ENCODE results near the gene PDIA6.
A peak's percentile ranks its signal among the peaks of the same experiment; 100 is the strongest.
"Not testable (repeated sequence)": the region's sequence is repeated elsewhere in the genome, so short reads cannot be mapped to it uniquely, and the experiment has no call there.

Gene PDIA6

DNA sequence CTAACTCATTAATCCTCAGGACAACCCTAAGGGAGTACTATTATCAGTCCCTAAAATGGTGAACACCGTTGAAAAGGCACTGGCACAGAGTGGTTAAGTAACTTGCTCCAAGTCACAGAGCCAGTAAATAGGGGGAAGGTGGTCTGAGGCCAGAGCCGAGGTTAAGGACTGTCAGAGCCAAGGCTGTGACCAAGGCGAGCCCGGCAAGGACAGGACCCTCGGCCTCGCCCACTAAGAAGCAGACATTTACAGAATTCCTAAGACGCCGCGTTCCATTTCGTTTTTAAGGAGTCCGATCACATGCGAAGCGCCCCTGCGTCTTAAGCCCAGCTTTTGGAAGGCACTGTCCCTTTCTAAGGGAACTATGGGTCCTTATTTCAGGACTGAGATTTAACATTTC is 1.1 kb downstream of the PDIA6 start:
- DNase-seq (ENCODE audit: low read depth in 2 of 3, low spot score in 1 of 3) = no peak

DNA sequence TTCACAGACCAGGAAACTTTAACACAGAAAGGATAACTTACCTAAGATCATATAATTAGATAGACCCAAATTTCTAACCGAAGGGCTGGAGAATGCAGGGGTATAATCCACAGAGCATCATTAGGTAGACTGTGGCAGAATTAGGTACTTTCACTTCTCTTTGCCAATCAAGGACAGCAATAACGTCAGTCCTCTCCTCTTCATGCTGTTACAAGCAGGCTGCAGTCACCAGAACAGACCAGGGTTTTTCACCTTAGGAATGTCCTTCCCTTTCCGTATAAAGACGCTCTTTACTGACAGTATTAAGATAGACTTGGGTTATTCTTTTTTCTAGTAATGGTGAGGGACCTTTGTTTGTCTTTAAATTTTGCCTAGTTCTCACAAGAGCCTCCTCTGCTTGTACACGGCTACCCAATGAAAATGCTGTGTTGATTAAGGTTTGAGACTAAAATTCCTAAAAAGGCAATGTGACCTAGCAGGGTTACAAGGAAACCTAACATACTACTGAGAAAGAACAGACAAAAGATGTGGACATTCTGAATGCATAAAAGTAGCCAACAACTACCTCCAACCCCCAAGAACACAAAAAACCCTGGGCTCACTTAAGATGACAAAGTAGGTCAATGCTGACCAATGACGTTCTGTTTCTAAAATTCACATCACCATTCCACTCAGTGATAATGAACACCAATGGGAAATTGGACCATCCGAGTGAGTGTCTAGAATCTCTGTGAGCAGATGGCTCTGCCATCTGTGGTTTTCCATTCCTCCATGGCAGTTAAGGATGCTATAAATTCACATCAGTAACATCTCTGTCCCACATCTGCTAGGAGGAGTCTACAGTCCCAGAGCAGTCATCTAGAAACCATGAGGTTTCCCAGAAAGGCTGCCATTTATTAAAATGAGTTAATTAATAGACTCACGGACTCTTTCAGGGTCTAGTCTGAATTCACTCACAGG is 2.1 kb downstream of the PDIA6 start:
- DNase-seq (ENCODE audit: low read depth in 2 of 3, low spot score in 1 of 3) = no peak

- DNase-seq (ENCODE audit: low read depth in 2 of 3, low spot score in 1 of 3) = no peak
Measured at GRCh38 chr2:10806543-10806942, 6.0 kb downstream of the PDIA6 start.

- DNase-seq (ENCODE audit: low read depth in 2 of 3, low spot score in 1 of 3) = not testable (repeated sequence)
Measured at GRCh38 chr2:10805990-10806389, 6.6 kb downstream of the PDIA6 start.

GRCh38 chr2:10802657-10803056 is 9.9 kb downstream of the PDIA6 start:
- no peak for DNase-seq (ENCODE audit: low read depth in 2 of 3, low spot score in 1 of 3)

DNA sequence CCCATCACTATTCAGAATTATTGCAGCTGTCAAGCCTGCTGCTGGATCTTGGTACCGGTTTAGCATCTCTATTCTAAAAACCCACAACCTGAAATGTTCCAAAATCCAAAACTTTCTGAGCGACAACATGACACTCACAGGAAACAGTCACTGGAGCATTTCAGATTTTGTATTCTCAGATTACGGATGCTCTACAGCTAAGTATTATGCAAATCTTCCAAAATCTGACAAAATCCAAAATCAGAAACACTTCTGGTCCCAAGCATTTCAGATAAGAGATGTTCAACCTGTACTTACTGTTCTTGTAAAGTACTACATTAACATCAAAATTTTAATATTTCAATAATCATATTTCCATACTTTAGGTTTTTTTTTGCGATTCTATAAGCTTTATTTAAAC is 12.4 kb downstream of the PDIA6 start:
- DNase-seq (ENCODE audit: low read depth in 2 of 3, low spot score in 1 of 3) = no peak

- no peak for DNase-seq (ENCODE audit: low read depth in 2 of 3, low spot score in 1 of 3)
Measured at GRCh38 chr2:10798783-10799182, 13.8 kb downstream of the PDIA6 start.

DNA sequence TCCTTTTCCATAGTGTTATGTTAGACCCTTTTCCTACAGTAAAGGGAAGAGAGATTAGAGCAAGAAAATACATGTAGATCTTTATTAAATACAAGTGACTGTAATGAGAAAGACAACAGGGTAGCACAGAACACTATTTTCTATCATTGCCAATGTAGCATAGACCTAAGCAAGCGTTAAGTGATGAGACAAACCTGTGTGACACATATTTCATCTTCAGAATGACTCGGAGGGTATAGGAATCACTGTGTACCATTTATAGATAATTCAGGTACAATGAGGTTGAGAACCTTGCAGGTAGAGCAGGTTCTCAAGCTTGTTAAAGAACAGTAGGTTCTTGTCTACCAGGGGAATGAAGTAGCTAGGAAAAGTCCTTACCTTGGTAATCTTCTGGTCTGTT is 15.9 kb downstream of the PDIA6 start:
- DNase-seq (ENCODE audit: low read depth in 2 of 3, low spot score in 1 of 3) = no peak

- no peak for DNase-seq (ENCODE audit: low read depth in 2 of 3, low spot score in 1 of 3)
Measured at GRCh38 chr2:10795508-10796046, 17.0 kb downstream of the PDIA6 start.

DNA sequence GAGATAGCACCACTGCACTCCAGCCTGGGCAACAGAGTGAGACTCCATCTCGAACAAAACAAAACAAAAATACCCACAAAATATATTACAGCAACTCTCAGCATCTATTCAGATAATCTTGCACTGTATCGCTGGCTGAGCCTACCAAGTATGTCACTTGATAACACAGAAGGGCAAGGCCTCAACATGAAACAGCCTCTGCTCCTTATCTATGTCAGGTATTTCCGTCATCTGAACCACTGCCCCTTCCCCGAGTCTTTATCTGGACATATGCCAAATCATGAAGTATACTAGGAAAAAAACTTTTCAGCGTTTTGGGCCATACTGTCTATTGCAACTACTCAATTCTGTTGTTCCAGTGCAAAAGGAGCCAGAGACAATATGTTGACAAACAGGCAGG is 17.7 kb downstream of the PDIA6 start:
- DNase-seq (ENCODE audit: low read depth in 2 of 3, low spot score in 1 of 3) = no peak

- DNase-seq (ENCODE audit: low read depth in 2 of 3, low spot score in 1 of 3) = no peak
Measured at GRCh38 chr2:10793816-10794215, 18.8 kb downstream of the PDIA6 start.

GRCh38 chr2:10792660-10793400 is 19.8 kb downstream of the PDIA6 start:
- DNase-seq (ENCODE audit: low read depth in 2 of 3, low spot score in 1 of 3) = no peak

GRCh38 chr2:10792001-10792634 is 20.5 kb downstream of the PDIA6 start:
- DNase-seq (ENCODE audit: low read depth in 2 of 3, low spot score in 1 of 3) = no peak

DNA sequence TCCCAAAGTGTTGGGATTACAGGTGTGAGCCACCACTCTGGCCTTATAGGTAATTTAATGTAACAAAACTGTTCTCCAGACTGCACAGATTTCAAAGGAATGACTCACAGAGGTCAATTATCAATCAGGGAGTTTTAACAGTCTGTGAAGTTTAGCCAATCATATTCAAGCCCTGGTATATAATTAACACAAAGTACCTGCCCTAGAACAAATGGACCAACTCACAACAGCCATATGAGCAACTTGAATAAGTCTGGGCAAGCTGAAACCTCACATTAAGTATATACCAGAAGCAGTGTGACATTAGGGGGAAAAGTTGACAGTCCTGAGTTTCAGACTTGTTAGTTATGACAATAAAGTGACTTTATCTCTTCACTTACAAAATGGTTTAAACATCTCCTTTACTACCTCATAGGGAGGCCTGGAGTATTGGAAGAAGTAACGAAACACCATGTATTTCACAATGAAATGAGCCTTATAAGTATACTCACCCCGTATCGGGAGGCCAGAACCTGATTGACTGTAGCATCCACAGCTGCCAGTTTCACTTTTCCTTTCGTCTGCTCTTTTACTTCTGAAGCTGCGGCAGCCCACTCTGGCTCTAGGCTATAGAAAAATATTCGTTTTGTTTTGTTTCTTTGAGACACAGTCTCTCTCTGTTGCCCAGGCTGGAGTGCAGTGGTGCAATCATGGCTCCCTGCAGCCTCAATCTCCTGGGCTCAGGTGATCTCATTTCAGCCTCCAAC is 22.2 kb downstream of the PDIA6 start:
- DNase-seq (ENCODE audit: low read depth in 2 of 3, low spot score in 1 of 3) = no peak

- no peak for DNase-seq (ENCODE audit: low read depth in 2 of 3, low spot score in 1 of 3)
Measured at GRCh38 chr2:10788855-10789254, 23.7 kb downstream of the PDIA6 start.

DNA sequence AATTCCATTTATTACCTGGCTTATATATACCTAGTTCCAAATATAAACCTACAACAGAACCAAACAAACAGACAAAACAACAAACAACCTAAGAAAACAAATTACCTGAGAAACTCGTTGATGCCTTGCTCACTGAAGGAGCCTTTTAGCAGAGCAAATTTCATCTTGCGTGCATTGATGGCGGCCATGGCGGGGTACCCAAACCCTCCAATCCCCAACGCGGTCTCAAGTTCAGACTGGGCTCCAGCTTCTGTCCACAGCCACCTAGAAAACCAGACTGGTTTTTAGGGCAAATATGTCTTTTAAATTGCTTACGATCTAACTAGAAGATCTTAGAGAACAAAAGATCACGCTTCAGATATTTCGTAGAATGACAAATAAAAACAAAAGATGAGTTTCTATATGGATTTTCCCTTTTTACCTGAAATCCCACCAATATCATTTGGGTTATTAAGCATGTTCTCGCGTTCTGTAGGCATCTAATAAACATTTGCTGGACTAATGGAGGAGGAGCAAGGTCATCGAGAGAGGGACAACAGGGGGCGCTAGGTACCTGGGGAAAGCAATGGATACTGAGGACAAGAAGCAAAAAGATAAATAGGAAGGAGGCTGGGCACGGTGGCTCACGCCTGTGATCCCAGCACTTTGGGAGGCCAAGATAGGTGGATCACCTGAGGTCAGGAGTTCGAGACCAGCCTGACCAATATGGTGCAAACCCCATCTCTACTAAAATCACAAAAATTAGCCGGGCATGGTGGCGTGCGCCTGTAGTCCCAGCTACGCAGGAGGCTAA is 25.2 kb downstream of the PDIA6 start:
- DNase-seq (ENCODE audit: low read depth in 2 of 3, low spot score in 1 of 3) = peak in 1 of 3 donors; percentile 26

GRCh38 chr2:10786240-10786982 is 26.2 kb downstream of the PDIA6 start:
- no peak for DNase-seq (ENCODE audit: low read depth in 2 of 3, low spot score in 1 of 3)

DNA sequence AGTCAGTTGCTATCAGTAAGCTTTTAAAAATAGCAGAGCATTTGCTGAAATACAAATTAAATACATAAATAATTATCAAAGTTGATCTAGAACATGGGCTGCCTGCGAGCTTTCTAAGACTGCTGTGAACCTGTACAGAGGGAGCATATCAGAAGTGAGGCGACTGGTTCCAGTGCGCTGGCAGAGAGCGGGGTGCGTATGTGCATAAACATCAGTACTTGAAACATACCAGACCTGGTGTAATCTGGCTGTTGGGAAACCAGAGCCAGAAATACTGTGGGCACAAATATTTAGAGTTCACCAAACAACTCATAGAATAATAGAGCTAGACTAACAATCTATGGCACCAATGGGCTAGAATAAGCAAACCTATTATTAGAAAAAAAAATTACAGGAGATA is 27.3 kb downstream of the PDIA6 start:
- no peak for DNase-seq (ENCODE audit: low read depth in 2 of 3, low spot score in 1 of 3)

GRCh38 chr2:10784719-10785118 is 27.9 kb downstream of the PDIA6 start:
- no peak for DNase-seq (ENCODE audit: low read depth in 2 of 3, low spot score in 1 of 3)

Data from stimulated activated CD4-positive, alpha-beta T cell treated with anti-CD3 and anti-CD28 coated beads, Interleukin-12 subunit alpha, Interleukin-12 subunit beta, amount 100 ng/mL, for 48 hours (primary cell).